Activated CD4-positive, alpha-beta T cell treated with anti-CD3 and anti-CD28 coated beads for 4 hours (primary cell): ENCODE data around the gene INO80.
A peak's percentile ranks its signal among the peaks of the same experiment; 100 is the strongest.
"Not testable (repeated sequence)": the region's sequence is repeated elsewhere in the genome, so short reads cannot be mapped to it uniquely, and the experiment has no call there.

Experiments
- DNase-seq, 2 donors: peaks; one replicate each; pipeline ENCODE4 v3.0.0-alpha.2; 2020

Gene INO80

DNA sequence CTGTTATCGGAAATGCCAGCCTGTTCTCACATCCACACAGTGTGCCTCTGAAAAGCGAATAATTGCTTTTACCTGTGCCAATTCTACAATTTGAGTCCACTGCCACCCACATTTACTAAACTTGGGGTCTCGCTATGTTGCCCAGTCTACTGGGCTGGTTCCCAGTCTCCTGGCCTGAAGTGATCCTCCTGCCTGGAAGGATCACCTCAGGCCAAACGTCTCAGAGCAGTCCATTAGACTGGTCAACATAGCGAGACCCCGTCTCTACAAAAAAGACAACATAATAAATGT lies 827 bp upstream of the INO80 start:
- peak in 1 of 2 donors; percentile 8 for DNase-seq

GRCh38 chr15:41115652-41116115 lies 396 bp downstream of the INO80 start:
- peak; percentile 82 to 90 for DNase-seq

DNA sequence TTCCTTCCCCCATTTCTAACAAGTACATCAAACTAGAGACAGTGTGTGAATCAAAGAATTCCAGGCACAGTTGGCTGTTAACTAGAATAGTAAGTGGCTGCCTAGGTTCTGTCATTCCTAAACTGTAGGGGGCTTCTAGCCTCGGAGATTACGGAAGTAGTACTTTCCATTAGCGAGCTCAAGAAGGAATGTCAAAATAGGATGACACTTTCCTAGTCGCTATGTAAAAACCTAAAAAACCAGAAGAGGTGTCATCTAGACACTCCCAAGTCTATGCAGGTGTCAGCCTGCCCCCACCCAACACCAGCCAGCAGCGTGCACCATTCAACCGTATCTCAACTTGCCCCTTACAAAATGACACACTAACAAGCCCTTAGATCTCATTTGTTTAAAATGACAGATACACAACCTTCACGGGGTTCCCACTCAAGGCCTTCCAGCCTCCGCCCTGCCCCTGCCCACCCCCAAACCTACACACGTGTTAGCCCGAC lies 874 bp downstream of the INO80 start:
- no peak for DNase-seq

- DNase-seq, result no peak
Measured at GRCh38 chr15:41106947-41107346, 9.1 kb downstream of the INO80 start.

- DNase-seq, result no peak
Measured at GRCh38 chr15:41105348-41106334, 10.4 kb downstream of the INO80 start.

- DNase-seq, result no peak
Measured at GRCh38 chr15:41104234-41104633, 11.8 kb downstream of the INO80 start.

- no peak for DNase-seq
Measured at GRCh38 chr15:41102854-41103253, 13.2 kb downstream of the INO80 start.

DNA sequence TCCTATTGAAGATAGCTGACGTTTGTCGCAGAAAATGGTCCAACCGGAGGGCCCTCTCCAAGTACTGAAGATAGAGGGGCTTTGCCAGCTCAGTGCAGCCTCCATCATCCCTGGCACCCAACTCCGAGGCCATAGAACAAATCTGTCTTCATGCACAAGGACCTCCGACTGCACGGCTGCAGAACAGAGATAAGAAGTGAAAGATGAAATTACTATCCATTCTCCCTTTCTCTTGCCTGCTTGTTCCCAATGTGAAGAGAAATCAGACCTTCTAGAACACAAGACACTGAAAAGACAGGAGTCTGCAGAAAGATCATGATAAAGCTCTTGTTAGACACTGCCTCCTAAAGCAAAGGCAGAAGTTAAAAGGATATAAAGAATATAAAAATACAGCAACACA lies 19.9 kb downstream of the INO80 start:
- no peak for DNase-seq

DNA sequence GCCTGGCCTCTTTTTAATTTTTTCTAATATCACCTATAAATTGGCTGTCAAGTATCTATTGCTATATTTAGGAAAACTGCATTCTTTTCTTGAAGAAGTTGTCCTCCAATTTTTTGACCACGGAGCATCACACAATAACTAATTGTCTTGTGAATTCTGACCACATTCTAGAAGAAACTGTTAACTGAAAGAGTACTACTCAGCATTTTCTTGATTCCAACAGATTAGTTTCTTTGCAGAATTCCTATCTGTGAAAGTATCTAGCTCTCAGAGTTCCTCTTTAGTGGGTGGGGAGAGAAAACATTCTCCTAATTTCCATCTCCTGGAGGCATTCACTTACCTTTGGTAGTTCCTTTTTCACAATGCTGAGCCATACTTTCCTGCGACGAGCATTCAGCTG lies 31.1 kb downstream of the INO80 start:
- no peak for DNase-seq

- DNase-seq, result no peak
Measured at GRCh38 chr15:41080144-41080543, 35.9 kb downstream of the INO80 start.

DNA sequence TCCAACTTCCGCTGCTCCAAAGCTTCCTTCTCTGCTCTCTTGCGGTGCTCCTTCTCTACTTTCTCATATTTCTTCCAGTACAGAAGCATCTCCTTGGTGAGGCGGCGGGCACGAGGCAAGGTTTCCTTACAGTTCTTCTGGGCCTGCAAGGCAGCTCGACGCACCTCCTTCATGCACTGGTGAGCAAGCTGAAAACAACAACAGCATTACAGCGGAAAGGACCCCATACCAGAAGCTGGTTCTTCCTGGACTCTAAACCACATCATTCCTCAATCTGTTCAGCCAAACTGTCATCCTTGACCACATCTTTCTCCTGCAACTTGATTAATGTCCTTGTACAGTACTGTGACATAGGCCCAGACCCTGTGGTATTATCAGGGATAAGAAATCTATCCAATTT lies 36.4 kb downstream of the INO80 start:
- DNase-seq, result no peak

DNA sequence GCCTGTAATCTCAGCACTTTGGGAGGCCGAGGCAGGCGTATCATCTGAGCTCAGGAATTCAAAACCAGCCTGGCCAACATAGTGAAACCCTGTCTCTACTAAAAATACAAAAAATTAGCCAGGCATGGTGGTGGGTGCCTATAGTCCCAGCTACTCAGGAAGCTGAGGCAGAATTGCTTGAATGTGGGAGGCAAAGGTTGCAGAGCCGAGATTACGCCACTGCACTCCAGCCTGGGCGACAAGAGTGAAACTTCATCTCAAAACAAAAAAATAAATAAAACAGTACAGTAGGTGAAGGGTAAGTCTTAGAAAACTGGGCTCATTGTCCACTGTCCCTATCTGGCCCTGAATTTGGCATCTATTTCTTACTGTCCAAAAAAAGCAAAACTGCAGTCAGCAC lies 37.2 kb downstream of the INO80 start:
- DNase-seq, result not testable (repeated sequence)

- DNase-seq, result no peak
Measured at GRCh38 chr15:41078125-41078524, 38.0 kb downstream of the INO80 start.

DNA sequence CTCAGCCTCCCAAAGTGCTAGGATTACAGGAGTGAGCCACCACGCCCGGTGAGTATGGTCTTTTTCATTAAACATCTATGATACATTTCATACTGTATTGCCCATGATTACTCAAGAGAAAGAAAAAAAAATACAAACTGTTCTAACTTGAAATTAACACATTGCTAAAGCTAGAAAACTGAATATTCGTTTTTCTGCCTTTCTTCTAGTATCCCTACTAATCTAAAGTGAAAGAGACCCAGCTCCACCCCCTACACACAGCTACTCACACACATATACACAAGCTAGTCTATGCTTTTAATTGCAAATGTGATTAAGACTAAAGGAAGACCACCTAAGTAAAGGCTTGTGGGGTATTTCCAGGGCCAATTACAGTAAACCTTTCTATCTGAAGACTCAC lies 43.1 kb downstream of the INO80 start:
- no peak for DNase-seq

GRCh38 chr15:41072013-41072412 lies 44.1 kb downstream of the INO80 start:
- DNase-seq, result no peak

- DNase-seq, result no peak
Measured at GRCh38 chr15:41066516-41066915, 49.6 kb downstream of the INO80 start.

- DNase-seq, result no peak
Measured at GRCh38 chr15:41061667-41062066, 54.4 kb downstream of the INO80 start.

- no peak for DNase-seq
Measured at GRCh38 chr15:41060505-41060904, 55.6 kb downstream of the INO80 start.

- no peak for DNase-seq
Measured at GRCh38 chr15:41056810-41057209, 59.3 kb downstream of the INO80 start.

GRCh38 chr15:41055706-41056105 lies 60.4 kb downstream of the INO80 start:
- DNase-seq, result no peak

DNA sequence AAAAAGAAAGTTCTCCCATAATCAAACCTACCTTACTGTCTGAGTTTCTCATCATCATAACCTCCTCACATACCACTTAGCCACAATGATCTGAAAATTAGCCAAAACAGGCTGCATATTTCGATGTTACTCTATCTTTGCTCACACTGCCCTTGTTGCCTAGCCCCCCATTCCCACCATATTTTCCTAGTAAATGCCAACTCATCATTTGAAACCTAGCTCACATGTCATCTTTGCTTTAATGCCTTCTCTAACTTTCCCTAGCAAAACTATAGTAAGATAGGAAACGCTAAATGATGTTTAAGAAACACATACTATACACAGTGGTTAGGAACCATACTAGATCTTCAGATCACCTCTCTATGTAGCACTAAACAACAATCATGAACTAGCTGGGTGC lies 64.9 kb downstream of the INO80 start:
- no peak for DNase-seq

- no peak for DNase-seq
Measured at GRCh38 chr15:41048852-41049251, 67.2 kb downstream of the INO80 start.

GRCh38 chr15:41048397-41048796 lies 67.7 kb downstream of the INO80 start:
- no peak for DNase-seq

- no peak for DNase-seq
Measured at GRCh38 chr15:41047474-41047873, 68.6 kb downstream of the INO80 start.
